Measurements from ENCODE around the gene PPIF.
"Not testable (repeated sequence)": the region's sequence is repeated elsewhere in the genome, so short reads cannot be mapped to it uniquely, and the experiment has no call there.

PPIF gene

GRCh38 chr10:79331226-79331625 lies 16.0 kb upstream of the PPIF start:
- Histone ChIP-seq H3K4me3 (replicated peaks; ENCODE audit: insufficient read depth, low read length) (no peak overlapping the region), H3K27me3 (ENCODE audit: insufficient read depth, poor library complexity, severe bottlenecking) (no peaks in the 10 kb centered on the region), H3K27ac (replicated peaks) (no peak overlapping the region)
- no peak for DNase-seq (ENCODE audit: low read depth in 1 of 2, low spot score in 1 of 2)
- no peak for TF ChIP-seq POLR2AphosphoS5 (IDR thresholded peaks at IDR 0.05; ENCODE audit: low read depth)
- TF ChIP-seq CTCF (IDR thresholded peaks at IDR 0.05; ENCODE audit: insufficient read depth, low read length), result no peak
- TF ChIP-seq GABPA (IDR thresholded peaks at IDR 0.05; ENCODE audit: low read depth), result no peak
- TF ChIP-seq REST (IDR thresholded peaks at IDR 0.05; ENCODE audit: insufficient replicate concordance, low read depth), result no peak
- no peak for TF ChIP-seq SPI1 (IDR thresholded peaks at IDR 0.05; ENCODE audit: borderline replicate concordance, low read depth)

GRCh38 chr10:79331709-79332108 lies 15.6 kb upstream of the PPIF start:
- DNase-seq (ENCODE audit: low read depth in 1 of 2, low spot score in 1 of 2), result peak in 1 of 2 experiments; percentile 46
- Histone ChIP-seq H3K27ac (replicated peaks) (no peak overlapping the region), H3K4me3 (replicated peaks; ENCODE audit: insufficient read depth, low read length) (no peak overlapping the region), H3K27me3 (ENCODE audit: insufficient read depth, poor library complexity, severe bottlenecking) (no peaks in the 10 kb centered on the region)
- TF ChIP-seq REST (IDR thresholded peaks at IDR 0.05; ENCODE audit: insufficient replicate concordance, low read depth), result no peak
- TF ChIP-seq GABPA (IDR thresholded peaks at IDR 0.05; ENCODE audit: low read depth), result no peak
- no peak for TF ChIP-seq POLR2AphosphoS5 (IDR thresholded peaks at IDR 0.05; ENCODE audit: low read depth)
- TF ChIP-seq SPI1 (IDR thresholded peaks at IDR 0.05; ENCODE audit: borderline replicate concordance, low read depth), result peak; percentile 4; the same call in 1 of the 2 replicates
- no peak for TF ChIP-seq CTCF (IDR thresholded peaks at IDR 0.05; ENCODE audit: insufficient read depth, low read length)

- not testable (repeated sequence) for H3K27ac ChIP-seq (replicated peaks); DNase-seq (ENCODE audit: low read depth in 1 of 2, low spot score in 1 of 2); H3K4me3 ChIP-seq (replicated peaks; ENCODE audit: insufficient read depth, low read length); H3K27me3 ChIP-seq (ENCODE audit: insufficient read depth, poor library complexity, severe bottlenecking)
These were observed 14.5 kb upstream of the PPIF start for GRCh38 chr10:79332610-79333315.

GRCh38 chr10:79333513-79333912 lies 13.8 kb upstream of the PPIF start:
- Histone ChIP-seq H3K27ac (replicated peaks) (no peak overlapping the region), H3K4me3 (replicated peaks; ENCODE audit: insufficient read depth, low read length) (no peak overlapping the region), H3K27me3 (ENCODE audit: insufficient read depth, poor library complexity, severe bottlenecking) (no peaks in the 10 kb centered on the region)
- DNase-seq (ENCODE audit: low read depth in 1 of 2, low spot score in 1 of 2), result no peak
- TF ChIP-seq SPI1 (IDR thresholded peaks at IDR 0.05; ENCODE audit: borderline replicate concordance, low read depth), result no peak

GRCh38 chr10:79334573-79334972 lies 12.7 kb upstream of the PPIF start:
- Histone ChIP-seq H3K27me3 (ENCODE audit: insufficient read depth, poor library complexity, severe bottlenecking) (no peaks in the 10 kb centered on the region), H3K4me3 (replicated peaks; ENCODE audit: insufficient read depth, low read length) (no peak overlapping the region), H3K27ac (replicated peaks) (no peak overlapping the region)
- DNase-seq (ENCODE audit: low read depth in 1 of 2, low spot score in 1 of 2), result no peak
- TF ChIP-seq REST (IDR thresholded peaks at IDR 0.05; ENCODE audit: insufficient replicate concordance, low read depth) (no peak), SPI1 (IDR thresholded peaks at IDR 0.05; ENCODE audit: borderline replicate concordance, low read depth) (no peak), POLR2AphosphoS5 (IDR thresholded peaks at IDR 0.05; ENCODE audit: low read depth) (no peak), CTCF (IDR thresholded peaks at IDR 0.05; ENCODE audit: insufficient read depth, low read length) (no peak), GABPA (IDR thresholded peaks at IDR 0.05; ENCODE audit: low read depth) (no peak)

All from HL-60 (cell line).